Upper lobe of right lung (tissue), 1 donor: ENCODE results near the gene ACTR1B. TPM values are rescaled to one million over a fixed set of nuclear protein-coding genes. Genes with fewer than 3 reads are reported as not detected.
"Not testable (repeated sequence)": the region's sequence is repeated elsewhere in the genome, so short reads cannot be mapped to it uniquely, and the experiment has no call there.

Experiments
- ATAC-seq: fragments of 200-7000 bp; cut with Tn5 transposase; one replicate; pipeline ENCODE4 v1.9.1; 2020; ENCODE audit warnings: mild to moderate bottlenecking, moderate library complexity
- DNase-seq: peaks from one replicate; pipeline ENCODE4 v3.0.0-alpha.2; 2020
- H3K27ac ChIP-seq: fragments of 200-600 bp; one replicate; pipeline ENCODE4 v1.8.0; 2022
- H3K27me3 ChIP-seq: fragments of 200-600 bp; one replicate; pipeline ENCODE4 v1.8.0; 2022; ENCODE audit warnings: mild to moderate bottlenecking
- H3K36me3 ChIP-seq: fragments of 200-600 bp; one replicate; pipeline ENCODE4 v1.8.0; 2022
- H3K4me1 ChIP-seq: fragments of 200-600 bp; one replicate; pipeline ENCODE4 v1.8.0; 2022
- H3K4me3 ChIP-seq: fragments of 200-600 bp; one replicate; pipeline ENCODE4 v1.8.0; 2022; ENCODE audit warnings: mild to moderate bottlenecking
- H3K9me3 ChIP-seq: fragments of 200-600 bp; one replicate; pipeline ENCODE4 v1.8.0; 2022
- intact Hi-C: fragments of 100-400 bp; cut with DNase I; formaldehyde crosslinking; loops from one replicate; pipeline ENCODE4 v1.11.0; 2022
- total RNA-seq: library from RNA; stranded (reverse); fragmentation: NEBNext Ultra II Directional; extraction: Animal tissue kit (Norgen Biotek cat#: 25700); gene quantifications from one replicate; pipeline ENCODE4 v1.2.1, GENCODE V29; 2021
- TF ChIP-seq, protein P1 (sequence below): fragments of 200-600 bp; IDR thresholded peaks from one replicate; pipeline ENCODE4 v1.8.0; 2022; ENCODE audit warnings: antibody characterized with exemption
- donor health status: DM: no; HTN: yes; CAD: no; lungs with severe emphysema.

Gene ACTR1B
- total RNA-seq, 1 donor from 2014 or later = 60.7 TPM

DNA sequence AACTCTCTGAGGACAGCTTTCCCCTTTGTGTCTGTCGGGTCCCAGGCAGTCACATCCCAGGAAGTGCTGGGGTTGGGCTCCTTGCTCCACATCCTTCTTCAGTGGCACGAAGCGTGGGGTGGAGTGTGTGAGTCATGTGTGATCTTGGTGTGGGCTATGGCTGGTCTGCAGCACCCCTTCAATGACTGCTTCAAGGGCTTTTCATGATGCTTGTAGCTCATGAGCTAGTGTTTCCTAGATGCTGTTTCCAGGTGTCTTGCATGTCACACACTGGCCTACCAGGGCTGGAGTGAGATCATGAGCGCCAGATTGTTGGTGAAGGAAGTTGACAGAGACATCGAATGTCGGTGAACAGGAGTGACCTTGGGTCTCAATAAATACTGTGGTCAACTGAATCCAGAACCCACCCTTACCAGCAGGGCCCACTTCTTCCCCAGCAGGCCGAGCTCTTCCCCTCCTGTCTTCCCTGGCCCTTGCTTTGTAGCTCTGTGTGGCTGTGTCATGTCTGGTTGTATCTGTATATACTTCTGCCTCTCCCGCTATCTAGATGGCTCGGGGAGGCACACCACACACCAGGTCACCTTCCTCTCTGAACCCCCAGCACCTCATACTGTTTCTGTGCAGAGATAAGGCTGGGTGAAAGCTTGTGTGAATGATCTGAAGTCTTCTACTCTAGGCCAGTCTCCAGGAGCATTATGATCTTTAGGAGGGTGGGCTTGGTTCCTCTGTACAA lies 9.5 kb upstream of the ACTR1B start:
- DNase-seq (no peak), ATAC-seq (peak; percentile 46)
- Histone ChIP-seq H3K27me3 (no peaks in the 10 kb centered on the region), H3K36me3 (no peaks in the 10 kb centered on the region), H3K27ac (no peak overlapping the region), H3K4me3 (no peak overlapping the region), H3K4me1 (no peaks in the 10 kb centered on the region), H3K9me3 (no peaks in the 10 kb centered on the region)
- TF ChIP-seq, protein P1, sequence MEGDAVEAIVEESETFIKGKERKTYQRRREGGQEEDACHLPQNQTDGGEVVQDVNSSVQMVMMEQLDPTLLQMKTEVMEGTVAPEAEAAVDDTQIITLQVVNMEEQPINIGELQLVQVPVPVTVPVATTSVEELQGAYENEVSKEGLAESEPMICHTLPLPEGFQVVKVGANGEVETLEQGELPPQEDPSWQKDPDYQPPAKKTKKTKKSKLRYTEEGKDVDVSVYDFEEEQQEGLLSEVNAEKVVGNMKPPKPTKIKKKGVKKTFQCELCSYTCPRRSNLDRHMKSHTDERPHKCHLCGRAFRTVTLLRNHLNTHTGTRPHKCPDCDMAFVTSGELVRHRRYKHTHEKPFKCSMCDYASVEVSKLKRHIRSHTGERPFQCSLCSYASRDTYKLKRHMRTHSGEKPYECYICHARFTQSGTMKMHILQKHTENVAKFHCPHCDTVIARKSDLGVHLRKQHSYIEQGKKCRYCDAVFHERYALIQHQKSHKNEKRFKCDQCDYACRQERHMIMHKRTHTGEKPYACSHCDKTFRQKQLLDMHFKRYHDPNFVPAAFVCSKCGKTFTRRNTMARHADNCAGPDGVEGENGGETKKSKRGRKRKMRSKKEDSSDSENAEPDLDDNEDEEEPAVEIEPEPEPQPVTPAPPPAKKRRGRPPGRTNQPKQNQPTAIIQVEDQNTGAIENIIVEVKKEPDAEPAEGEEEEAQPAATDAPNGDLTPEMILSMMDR = no peak
- intact Hi-C loops = no loop called here

DNA sequence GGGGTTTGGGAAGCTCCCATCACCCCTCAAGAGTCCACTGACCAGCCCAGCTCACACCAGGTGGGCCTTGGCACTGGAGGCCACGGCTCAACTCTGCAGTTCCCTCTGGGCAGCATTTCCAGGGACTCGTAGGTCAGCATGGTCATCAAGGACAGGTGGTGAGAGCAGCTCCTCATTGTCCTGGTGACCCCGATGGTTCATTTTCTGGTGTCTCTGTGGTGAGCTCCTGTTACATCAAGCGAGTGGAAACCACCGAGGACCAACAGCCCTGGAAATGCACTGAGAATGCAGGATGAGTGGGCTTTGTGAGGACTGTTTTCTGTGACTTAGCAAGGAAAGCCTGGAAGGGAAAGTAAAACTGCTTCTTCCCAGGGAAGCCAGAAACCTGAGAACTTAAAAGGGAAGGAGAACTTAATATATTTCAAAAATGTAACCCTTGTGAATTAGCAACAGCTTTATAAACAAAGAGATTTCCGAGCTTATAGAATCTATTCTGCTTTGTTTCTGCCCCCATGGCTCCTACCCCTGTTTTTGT lies 8.8 kb upstream of the ACTR1B start:
- H3K9me3 ChIP-seq, DNase-seq, intact Hi-C loops, H3K27ac ChIP-seq, H3K4me1 ChIP-seq, H3K4me3 ChIP-seq, H3K36me3 ChIP-seq, ATAC-seq, H3K27me3 ChIP-seq: not testable (repeated sequence)

DNA sequence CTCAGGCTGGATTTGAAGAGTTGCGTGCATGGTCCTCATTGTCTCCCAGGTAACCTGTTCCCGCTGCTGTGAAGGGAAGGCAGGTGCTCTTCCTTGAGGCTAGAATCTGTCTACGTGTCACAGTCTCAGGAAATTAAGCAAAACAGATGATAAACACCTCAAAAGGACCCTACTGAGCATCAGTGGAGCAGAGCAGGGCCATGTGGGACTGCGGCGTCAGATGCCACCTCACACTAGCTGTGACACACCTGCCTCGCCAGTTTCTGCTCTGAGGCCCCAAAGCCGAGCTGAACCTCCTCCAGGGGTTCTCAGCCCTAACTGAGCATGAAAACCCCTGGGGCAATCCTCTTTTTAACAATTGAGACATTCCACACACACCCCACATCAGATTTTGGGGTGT lies 7.7 kb upstream of the ACTR1B start:
- Histone ChIP-seq H3K4me1 (no peaks in the 10 kb centered on the region), H3K36me3 (no peaks in the 10 kb centered on the region), H3K9me3 (no peaks in the 10 kb centered on the region), H3K4me3 (no peak overlapping the region), H3K27me3 (no peaks in the 10 kb centered on the region), H3K27ac (no peak overlapping the region)
- ATAC-seq = no peak
- no peak for DNase-seq
- TF ChIP-seq, protein P1 = no peak
- intact Hi-C loops = no loop called here

DNA sequence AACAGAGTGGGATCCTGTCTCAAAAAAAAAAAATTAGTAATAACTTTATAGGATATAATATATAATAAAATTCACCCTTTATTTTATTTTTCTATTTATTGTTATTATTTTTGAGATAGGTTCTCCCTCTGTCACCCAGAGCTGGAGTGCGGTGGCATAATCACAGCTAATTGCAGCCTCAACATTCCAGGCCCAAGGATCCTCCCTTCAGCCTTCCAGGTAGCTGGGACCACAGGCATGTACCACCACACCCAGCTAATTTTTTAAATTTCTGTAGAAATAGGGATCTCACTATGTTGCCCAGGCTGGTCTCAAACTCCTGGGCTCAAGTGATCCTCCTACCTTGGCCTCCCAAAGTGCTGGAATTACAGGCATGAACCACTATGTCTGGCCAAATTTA lies 6.6 kb upstream of the ACTR1B start:
- no peak for ATAC-seq
- TF ChIP-seq, protein P1 = no peak
- intact Hi-C loops = no loop called here

GRCh38 chr2:97669448-97669847 lies 5.6 kb upstream of the ACTR1B start, which contains the start of gene C2orf92:
C2orf92 (plus strand) TSS chr2:97669713; CDS start chr2:97669789, 76 bp downstream.
- Histone ChIP-seq H3K4me1 (peaks cover 4% of the 10 kb centered on the region), H3K27ac (no peak within 1 kb of the TSS), H3K9me3 (no peaks in the 10 kb centered on the region), H3K36me3 (no peaks in the 10 kb centered on the region), H3K27me3 (no peaks in the 10 kb centered on the region), H3K4me3 (no peak within 1 kb of the TSS)
- no peak for ATAC-seq
- intact Hi-C loops = no loop called here
- DNase-seq = no peak
- TF ChIP-seq, protein P1 = no peak

More for the DNA sequence above, 6.6 kb upstream of the ACTR1B start:
- DNase-seq = no peak
- Histone ChIP-seq H3K9me3 (no peaks in the 10 kb centered on the region), H3K4me1 (no peaks in the 10 kb centered on the region), H3K27ac (no peak overlapping the region), H3K36me3 (no peaks in the 10 kb centered on the region), H3K4me3 (no peak overlapping the region), H3K27me3 (no peaks in the 10 kb centered on the region)

- no peak for ATAC-seq
- Histone ChIP-seq H3K9me3 (no peaks in the 10 kb centered on the region), H3K4me3 (peak overlapping the region; percentile 67), H3K4me1 (peaks cover 20% of the 10 kb centered on the region), H3K27me3 (no peaks in the 10 kb centered on the region), H3K36me3 (no peaks in the 10 kb centered on the region), H3K27ac (peak overlapping the region; percentile 97)
- TF ChIP-seq, protein P1 = no peak
- intact Hi-C loops = no loop called here
- no peak for DNase-seq
These were observed 759 bp upstream of the ACTR1B start for GRCh38 chr2:97664636-97664970.
